Neural cell (in vitro differentiated cells): ENCODE results near the gene PCOLCE2.

Experiments used
- CTCF ChIP-seq: fragments of 450-650 bp; IDR thresholded peaks from 2 replicates; pipeline ENCODE4 v1.5.1; 2014; ENCODE audit warnings: antibody characterized with exemption, mild to moderate bottlenecking, moderate library complexity; ENCODE audit not compliant: poor library complexity, severe bottlenecking
- EP300 ChIP-seq: fragments of 450-650 bp; conservative IDR thresholded peaks from 2 replicates; pipeline ENCODE4 v1.6.1; 2014; ENCODE audit warnings: antibody characterized with exemption, mild to moderate bottlenecking, moderate library complexity; ENCODE audit not compliant: poor library complexity, severe bottlenecking
- EZH2 ChIP-seq: fragments of 200-600, 300-800 bp; shearing (Covaris generic), sonication (generic); IDR thresholded peaks from 2 replicates; pipeline ENCODE4 v1.6.1; 2014; ENCODE audit warnings: antibody characterized with exemption, low read length, borderline replicate concordance, mild to moderate bottlenecking; ENCODE audit not compliant: insufficient read depth, poor library complexity, severe bottlenecking
- MXI1 ChIP-seq: fragments of 450-650 bp; conservative IDR thresholded peaks from 2 replicates; pipeline ENCODE4 v1.6.1; 2014; ENCODE audit warnings: antibody characterized with exemption, mild to moderate bottlenecking; ENCODE audit not compliant: poor library complexity, severe bottlenecking
- POLR2AphosphoS5 ChIP-seq: IDR thresholded peaks from 2 replicates; pipeline ENCODE4 v1.6.1; 2012
- RAD21 ChIP-seq: fragments of 450-650 bp; conservative IDR thresholded peaks from 2 replicates; pipeline ENCODE4 v1.6.1; 2014; ENCODE audit warnings: antibody characterized with exemption, mild to moderate bottlenecking, moderate library complexity
- SMC3 ChIP-seq: fragments of 450-650 bp; conservative IDR thresholded peaks from 2 replicates; pipeline ENCODE4 v1.6.1; 2014; ENCODE audit warnings: antibody characterized with exemption, mild to moderate bottlenecking, moderate library complexity; ENCODE audit not compliant: poor library complexity
- TF ChIP-seq, protein P1 (sequence below): IDR thresholded peaks from 2 replicates; pipeline ENCODE4 v1.6.1; 2012; ENCODE audit warnings: borderline replicate concordance

- no peak for TF ChIP-seq RAD21
- TF ChIP-seq CTCF, result no peak
- no peak for TF ChIP-seq EZH2
- no peak for TF ChIP-seq SMC3
- TF ChIP-seq POLR2AphosphoS5, result no peak
- TF ChIP-seq EP300, result no peak
- TF ChIP-seq, protein P1, sequence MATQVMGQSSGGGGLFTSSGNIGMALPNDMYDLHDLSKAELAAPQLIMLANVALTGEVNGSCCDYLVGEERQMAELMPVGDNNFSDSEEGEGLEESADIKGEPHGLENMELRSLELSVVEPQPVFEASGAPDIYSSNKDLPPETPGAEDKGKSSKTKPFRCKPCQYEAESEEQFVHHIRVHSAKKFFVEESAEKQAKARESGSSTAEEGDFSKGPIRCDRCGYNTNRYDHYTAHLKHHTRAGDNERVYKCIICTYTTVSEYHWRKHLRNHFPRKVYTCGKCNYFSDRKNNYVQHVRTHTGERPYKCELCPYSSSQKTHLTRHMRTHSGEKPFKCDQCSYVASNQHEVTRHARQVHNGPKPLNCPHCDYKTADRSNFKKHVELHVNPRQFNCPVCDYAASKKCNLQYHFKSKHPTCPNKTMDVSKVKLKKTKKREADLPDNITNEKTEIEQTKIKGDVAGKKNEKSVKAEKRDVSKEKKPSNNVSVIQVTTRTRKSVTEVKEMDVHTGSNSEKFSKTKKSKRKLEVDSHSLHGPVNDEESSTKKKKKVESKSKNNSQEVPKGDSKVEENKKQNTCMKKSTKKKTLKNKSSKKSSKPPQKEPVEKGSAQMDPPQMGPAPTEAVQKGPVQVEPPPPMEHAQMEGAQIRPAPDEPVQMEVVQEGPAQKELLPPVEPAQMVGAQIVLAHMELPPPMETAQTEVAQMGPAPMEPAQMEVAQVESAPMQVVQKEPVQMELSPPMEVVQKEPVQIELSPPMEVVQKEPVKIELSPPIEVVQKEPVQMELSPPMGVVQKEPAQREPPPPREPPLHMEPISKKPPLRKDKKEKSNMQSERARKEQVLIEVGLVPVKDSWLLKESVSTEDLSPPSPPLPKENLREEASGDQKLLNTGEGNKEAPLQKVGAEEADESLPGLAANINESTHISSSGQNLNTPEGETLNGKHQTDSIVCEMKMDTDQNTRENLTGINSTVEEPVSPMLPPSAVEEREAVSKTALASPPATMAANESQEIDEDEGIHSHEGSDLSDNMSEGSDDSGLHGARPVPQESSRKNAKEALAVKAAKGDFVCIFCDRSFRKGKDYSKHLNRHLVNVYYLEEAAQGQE, result no peak
- no peak for TF ChIP-seq MXI1
Observed at GRCh38 chr3:142796823-142797222, 92.1 kb downstream of the PCOLCE2 start.
